VCaP (cell line): ENCODE data around the gene NRP1.
A peak's percentile ranks its signal among the peaks of the same experiment; 100 is the strongest.

Experiments used
- H3K27ac ChIP-seq: fragments of 450-650 bp; 2 replicates; pipeline ENCODE4 v1.5.1; 2017
- TF ChIP-seq, protein P1 (sequence below): fragments of 450-650 bp; conservative IDR thresholded peaks from 2 replicates; pipeline ENCODE4 v1.5.1; 2017; ENCODE audit warnings: mild to moderate bottlenecking, moderate library complexity

Gene NRP1

DNA sequence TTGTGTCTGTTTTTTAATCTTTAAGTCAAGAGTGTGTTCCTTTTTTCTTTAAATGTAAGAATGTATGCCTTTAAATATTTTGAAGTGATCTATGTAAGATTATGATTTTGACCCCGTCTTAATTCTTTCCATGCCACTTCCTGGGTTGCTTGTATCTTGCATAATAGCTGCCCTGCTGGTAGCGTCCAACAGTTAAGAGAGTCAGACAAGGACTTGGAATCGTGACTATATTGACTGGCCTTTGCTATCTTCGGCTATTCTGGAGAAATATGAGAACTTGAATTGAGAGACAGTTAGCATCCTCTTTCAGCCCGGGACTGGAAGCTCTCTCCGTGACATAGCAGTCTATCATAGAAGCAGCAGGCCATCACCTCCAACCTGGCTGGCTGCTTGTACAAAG, 13.0 kb downstream of the NRP1 start:
- no peak overlapping the region for H3K27ac ChIP-seq
- TF ChIP-seq, protein P1, sequence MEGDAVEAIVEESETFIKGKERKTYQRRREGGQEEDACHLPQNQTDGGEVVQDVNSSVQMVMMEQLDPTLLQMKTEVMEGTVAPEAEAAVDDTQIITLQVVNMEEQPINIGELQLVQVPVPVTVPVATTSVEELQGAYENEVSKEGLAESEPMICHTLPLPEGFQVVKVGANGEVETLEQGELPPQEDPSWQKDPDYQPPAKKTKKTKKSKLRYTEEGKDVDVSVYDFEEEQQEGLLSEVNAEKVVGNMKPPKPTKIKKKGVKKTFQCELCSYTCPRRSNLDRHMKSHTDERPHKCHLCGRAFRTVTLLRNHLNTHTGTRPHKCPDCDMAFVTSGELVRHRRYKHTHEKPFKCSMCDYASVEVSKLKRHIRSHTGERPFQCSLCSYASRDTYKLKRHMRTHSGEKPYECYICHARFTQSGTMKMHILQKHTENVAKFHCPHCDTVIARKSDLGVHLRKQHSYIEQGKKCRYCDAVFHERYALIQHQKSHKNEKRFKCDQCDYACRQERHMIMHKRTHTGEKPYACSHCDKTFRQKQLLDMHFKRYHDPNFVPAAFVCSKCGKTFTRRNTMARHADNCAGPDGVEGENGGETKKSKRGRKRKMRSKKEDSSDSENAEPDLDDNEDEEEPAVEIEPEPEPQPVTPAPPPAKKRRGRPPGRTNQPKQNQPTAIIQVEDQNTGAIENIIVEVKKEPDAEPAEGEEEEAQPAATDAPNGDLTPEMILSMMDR = no peak

DNA sequence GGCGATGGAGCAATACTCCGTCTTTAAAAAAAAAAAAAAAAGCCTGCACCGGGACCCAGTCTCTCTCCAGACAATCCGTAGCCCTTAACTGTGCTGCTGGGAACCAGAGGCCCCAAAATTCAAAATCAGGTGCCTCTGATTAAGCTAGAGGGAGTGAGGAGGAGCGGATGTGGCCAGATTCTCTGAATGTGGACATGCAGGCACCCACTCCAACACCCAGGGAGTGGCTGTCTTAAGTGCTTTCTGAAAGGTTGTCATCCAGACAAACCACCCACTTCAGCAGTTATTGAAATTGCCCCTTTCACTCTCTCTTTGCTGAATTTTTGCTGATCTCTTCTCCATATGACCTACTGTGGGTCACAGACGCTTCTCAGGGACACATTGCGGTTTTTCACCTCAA, 14.2 kb downstream of the NRP1 start:
- TF ChIP-seq, protein P1 = no peak

DNA sequence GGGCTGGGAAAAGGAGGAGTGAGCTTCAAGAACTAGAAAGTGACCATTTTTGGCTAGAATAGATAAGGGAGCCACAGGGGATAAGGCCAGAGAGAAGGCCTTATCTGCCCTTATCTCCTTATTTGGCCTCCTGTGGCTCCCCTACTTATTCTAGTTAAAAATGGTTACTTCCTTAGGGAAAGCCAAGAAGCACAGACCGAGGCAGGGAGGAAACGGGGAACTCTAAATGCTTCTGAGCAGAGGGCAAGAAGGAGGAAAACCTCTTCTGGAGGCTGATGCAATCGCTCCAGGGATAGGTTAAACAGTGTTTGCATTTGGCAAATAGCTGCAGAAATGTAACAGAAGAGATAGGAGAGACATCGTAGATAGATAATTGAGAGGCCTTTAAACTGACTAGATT, 18.6 kb downstream of the NRP1 start:
- TF ChIP-seq, protein P1 = no peak
- H3K27ac ChIP-seq = peak overlapping the region; percentile 23; the same call in 1 of the 2 replicates

More for the DNA sequence above, 14.2 kb downstream of the NRP1 start:
- no peak overlapping the region for H3K27ac ChIP-seq

DNA sequence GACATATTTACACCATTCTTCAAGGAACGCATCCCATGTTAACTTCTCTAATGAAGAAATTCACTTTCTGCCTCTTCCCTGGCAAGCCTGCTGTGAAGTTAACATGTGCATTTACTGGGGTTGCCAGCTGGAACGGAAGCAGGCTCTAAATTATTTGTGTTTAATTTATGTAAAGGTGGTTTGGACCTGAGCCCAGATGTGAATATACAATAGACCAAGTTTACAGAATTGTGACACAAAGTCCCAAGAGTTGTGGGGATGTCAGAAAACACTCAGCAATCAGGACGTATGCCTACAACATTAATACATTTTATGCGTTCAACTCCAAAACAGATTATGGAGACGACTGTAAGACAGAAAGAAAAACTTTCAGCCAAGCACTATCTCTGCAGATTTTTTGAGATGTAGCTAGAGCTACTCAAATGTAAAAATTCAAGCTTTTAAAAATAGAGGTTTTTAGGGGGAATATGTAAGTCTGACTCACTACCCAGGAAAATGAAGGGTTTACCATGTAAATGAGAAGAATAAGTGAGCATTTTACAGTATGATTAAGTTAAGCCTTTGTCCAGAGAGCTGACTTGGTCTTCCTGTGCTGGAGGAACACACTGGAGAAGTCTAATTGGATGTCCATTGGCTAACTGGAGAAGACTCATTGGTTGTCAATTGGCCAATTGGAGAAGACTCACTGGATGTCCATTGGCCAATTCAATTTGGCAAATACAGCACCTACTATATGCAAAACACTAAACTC, 19.5 kb downstream of the NRP1 start:
- peak overlapping the region; percentile 23; the same call in 1 of the 2 replicates for H3K27ac ChIP-seq

DNA sequence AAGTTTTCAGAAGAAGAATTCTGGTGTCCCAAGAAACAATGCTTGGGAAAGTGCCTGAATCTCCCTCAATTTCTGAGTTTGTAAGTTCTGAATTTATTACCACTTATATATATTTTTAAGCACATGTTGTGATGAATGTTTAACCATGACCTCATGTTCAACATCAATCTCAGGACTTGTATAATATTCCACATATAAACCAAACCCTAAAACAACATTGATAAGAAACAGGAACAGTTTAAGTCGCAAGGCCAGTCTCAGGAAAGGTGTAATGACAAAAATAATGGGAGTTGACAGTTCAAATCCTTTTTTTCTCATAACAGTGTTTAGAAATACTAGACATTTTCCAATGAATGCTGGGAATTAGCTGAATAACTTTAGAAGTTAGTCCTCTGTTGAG, 22.8 kb downstream of the NRP1 start:
- H3K27ac ChIP-seq = no peak overlapping the region
- TF ChIP-seq, protein P1 = no peak

More for the DNA sequence above, 19.5 kb downstream of the NRP1 start:
- TF ChIP-seq, protein P1 = no peak

DNA sequence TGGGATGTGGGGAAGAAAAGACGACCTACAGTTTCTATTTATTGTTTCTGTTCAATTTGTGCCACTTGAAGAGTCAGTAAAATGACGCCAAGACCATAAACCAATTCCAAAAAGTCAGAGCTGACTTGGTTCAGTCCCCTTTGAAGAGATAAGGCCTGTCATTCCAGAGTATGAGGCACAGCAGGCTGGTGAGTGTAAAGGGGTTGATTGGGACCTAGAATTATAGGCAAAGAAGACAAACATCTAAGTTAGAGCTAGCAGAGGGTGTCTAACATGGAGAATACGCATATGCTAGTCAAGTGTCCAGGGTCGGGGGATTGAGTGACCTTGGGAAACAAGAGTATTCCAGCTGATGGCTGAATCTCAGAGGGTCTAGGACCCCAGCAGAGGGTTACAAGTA, 23.6 kb downstream of the NRP1 start:
- no peak overlapping the region for H3K27ac ChIP-seq
- TF ChIP-seq, protein P1 = no peak

DNA sequence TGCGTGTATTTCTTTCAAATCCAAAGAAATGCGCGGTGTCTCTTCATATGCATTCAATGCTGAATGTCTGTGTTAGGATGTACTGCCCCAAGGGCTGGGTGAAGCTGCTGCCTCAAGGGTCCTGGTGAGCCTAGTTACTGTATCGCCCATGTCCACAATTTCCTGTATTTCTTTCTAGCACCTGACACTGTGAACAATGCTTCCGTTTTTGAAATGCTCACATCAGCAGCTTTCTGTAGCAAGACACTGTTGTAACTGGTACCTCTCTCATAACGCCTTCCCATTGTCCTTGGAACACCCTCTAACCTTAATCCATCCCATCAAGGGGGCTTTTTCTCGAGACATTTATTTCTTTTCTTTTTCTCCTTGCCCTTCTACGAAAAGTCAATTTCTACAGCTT, 25.1 kb downstream of the NRP1 start:
- no peak overlapping the region for H3K27ac ChIP-seq
- TF ChIP-seq, protein P1 = no peak
